Calu3 (cell line): Measurements from ENCODE around the gene ZNG1E. TPM values are rescaled to one million over a fixed set of nuclear protein-coding genes. Genes with fewer than 3 reads are reported as not detected.

Experiments
- total RNA-seq: library from RNA; stranded (reverse); gene quantifications from 2 replicates; pipeline ENCODE4 v1.2.3, GENCODE V29; 2022

ZNG1E gene
- total RNA-seq, 1 experiment from 2014 or later, result 58.9 TPM

Other genes with a start within 250 kb of the ZNG1E start
- gene FOXD4L4, start 61.2 kb downstream of the ZNG1E start, total RNA-seq, result 1.5 and 1.8 TPM in 2 replicates